ENCODE measurements around the gene PHLDA2.

PHLDA2 gene

DNA sequence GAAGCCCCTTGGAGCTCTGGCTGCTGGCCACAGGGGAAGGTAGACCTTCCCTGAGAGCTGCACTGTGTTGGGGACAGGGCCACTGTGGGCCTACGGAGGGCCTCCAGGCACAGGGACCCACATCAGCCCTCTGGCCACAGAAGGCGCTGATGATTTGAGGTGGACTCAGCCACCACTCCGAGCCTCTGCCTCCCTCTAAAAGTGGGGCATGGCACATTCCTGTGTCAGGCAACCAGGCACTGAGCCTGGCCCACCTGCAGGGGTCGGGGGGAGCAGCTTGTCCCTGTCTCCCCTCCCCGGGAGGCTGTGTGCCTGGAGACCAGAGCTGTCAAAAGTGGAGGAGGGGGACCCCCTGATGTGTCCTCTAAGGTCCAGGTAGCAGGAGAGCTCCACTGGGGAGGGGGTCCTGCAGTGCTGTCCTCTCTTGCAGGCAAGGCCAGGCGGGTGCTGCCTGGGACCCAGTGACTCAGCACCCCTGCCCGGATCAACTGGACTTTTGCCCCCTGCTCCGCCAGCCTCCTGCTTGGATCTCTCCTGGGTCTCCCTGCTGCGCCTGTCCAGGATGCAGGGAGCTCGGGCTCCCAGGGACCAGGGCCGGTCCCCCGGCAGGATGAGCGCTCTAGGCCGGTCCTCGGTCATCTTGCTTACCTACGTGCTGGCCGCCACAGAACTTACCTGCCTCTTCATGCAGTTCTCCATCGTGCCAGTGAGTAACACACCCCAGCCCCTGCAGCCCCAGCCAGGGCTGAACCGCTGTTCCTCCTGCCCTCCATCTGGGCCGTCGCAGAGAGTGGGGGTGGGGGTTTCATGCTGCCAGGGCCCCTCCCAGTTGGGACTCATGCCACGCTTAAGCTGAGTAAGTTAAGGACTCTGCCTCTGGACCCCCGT lies 26.2 kb downstream of the PHLDA2 start:
- DNase-seq (ENCODE audit: low read depth, low spot score), result no peak
- peak overlapping the region; percentile 70 for H3K4me3 ChIP-seq (ENCODE audit: low read length)

DNA sequence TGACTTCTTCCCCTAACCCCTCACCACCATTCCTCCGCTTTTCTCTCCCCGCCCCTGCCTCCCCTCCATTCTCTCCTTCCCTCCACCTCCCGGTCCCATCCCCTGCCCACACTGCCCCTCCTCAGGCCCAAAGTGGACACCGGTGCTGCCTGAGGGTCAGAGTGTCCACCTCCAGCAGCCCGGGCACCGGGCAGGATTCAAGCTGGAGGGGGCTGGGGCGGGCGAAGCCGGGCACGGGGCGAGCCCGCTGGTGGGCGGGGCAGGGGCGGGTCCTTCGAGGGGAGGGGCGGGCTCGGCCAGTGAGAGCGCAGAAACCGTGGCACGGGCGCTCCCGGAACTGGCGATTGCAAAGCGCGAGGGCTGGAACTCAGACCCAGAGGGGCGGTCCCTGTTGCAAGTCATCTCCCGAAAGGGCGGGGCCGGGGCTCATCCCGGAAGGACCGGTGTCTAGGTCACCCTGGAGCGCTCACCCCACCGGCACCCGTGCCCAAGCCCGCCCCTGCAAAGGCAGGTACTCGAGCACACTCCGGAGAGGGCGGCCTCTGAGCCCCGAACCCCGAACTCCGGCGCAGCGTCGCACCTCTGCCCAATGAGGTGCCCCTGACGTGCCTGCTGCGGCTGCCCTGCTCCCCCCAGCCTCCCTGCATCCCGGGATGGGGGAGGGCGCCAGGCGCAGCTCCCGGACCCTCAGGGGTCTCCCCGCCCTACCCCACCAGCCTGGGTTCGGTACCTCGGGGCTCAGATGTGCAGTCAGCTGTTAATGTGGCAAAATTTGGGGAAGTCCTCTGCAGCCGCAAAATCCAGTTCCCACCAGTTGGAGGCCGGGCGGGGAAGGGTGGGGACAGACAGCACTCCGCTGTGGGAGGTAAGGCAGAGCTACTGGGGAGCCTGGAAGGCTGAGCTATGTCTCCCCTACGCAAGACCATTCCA lies 27.1 kb downstream of the PHLDA2 start:
- peak overlapping the region; percentile 70 for H3K4me3 ChIP-seq (ENCODE audit: low read length)
- peak; percentile 87 for DNase-seq (ENCODE audit: low read depth, low spot score)

DNA sequence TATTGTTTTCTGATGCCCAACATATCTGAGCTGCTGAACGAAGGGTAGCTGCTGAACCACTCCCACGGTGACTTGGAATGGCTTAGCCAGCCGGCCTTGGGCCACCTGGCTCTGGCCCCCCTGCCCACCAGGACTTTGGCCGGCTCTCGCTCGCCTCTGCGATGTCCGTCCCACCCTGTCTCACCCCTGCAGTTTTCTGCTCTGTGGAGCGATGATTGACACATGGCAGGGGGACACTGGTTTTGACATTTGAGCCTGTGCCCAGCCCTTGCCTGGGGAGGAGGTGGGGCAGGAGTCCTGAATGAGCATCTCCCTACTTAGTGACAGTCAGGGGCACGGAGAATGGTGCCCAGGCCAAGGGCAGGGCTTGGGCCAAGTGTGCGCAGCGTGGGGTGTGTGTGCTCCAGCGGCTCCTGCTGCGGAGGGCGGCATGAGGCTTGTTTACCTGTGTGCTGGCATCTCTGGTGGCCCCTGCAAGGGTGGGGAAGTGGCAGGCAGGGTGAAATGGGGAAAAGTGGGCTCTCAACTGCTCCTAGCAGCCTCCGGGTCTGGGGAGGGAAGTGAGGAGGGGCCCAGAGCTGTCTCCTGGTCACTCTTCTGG lies 27.9 kb downstream of the PHLDA2 start:
- peak overlapping the region; percentile 70 for H3K4me3 ChIP-seq (ENCODE audit: low read length)
- no peak for DNase-seq (ENCODE audit: low read depth, low spot score)

DNA sequence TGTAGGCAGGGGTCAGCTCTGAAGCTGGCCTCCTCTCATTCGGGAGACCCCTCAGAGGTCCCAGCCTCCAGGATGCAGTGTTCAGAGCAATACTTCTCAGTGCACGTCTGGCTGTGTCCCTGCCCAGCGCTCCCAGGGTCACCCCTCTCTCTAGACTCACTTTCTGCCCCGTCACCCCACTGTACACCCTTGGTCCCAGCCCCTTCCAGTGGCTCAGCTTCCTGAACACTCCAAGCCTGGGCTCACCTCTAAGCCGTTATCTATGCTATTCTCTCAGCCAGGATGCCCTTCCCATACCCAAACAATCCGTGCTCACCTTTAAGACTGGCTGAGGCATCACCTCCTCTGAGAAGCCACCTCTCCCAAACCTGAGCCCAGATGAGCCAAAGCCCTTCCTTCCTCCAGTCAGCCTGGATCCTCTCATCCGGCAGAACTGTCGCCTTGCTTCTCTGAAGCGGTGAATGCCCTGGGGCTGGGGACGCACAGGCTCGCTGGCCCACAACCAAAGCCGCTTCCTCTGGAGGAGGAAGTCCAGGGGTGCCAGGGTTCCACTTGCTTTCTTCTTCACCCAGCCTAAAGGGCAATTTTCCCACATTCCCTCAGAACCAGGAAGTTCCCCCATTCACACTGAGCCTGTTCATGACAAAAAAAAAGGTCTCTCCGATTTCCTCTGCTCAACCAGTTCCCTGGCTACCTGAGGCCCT lies 30.0 kb downstream of the PHLDA2 start:
- H3K4me3 ChIP-seq (ENCODE audit: low read length), result no peak overlapping the region
- DNase-seq (ENCODE audit: low read depth, low spot score), result no peak

DNA sequence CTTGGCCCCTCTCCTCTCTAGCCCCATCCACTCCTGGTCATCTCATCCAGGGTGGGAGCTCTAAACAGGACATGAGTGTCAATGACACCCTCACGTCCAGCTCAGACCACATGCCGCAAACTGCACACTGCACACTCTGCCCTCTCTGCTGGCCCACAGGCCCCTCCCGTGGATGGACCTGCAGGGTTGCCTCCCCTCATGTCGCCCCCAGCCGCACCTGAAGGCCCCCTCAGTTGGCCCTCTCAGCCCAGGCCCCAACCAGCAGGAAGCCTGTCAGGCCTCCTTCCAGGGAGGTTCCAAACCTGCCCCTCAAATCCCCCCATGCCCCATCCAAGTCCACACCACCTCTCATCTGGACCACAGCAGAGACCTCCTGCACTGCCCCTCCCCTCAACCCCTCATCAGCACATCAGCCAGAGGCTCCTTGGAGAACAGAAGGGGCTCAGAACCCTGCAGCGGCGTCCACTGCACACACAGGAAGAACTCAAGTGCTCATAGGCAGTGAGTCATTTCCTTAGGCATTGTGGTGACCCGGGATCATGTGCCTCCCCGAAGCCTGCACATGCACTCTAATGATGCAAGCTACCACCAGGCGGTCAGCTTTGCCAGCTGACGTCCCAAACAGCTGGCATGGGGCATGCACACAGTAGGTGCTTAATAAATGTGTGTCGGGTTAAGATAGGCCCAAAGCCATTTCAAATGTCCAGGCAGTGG lies 30.7 kb downstream of the PHLDA2 start:
- no peak for DNase-seq (ENCODE audit: low read depth, low spot score)
- no peak overlapping the region for H3K4me3 ChIP-seq (ENCODE audit: low read length)

DNA sequence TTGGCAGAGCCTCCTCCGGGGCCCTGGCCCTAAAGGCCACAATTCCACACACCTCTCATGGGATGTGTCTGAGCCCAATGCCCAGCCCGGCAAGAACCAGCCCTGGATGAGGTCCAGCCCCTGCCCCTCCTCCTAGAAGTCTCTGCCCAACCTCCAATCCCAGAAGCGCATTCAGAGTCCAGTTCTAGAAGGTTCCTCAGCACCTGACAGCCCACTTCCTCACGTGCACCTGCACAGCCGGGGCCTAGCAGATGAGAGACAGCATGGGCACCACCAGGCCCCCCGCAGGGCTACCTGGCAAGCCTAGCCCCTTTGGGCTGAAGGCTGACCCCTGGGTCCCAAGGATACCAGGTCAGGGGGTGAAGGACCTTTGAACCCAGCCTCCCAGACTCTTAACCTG lies 32.2 kb downstream of the PHLDA2 start:
- no peak overlapping the region for H3K4me3 ChIP-seq (ENCODE audit: low read length)
- DNase-seq (ENCODE audit: low read depth, low spot score), result no peak

DNA sequence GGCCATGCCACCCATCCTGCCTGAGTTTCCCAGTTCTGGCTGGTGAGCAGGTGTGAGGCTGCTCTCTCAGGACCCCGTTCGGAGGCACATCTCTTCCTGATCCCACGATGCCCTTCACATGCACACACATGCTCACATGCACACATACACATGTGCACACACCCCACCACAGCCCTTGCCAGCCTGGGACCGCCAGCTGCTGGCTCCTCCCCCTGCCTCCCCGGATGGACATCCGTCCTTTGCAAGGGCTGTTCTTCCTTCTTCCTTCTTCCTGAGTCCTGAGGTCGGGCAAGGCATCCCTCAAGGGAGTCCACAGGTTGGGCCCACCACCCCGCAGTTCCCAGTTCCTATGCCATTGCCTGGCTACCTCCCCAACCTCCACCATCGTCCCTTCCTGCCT lies 33.2 kb downstream of the PHLDA2 start:
- no peak overlapping the region for H3K4me3 ChIP-seq (ENCODE audit: low read length)
- DNase-seq (ENCODE audit: low read depth, low spot score), result no peak

DNA sequence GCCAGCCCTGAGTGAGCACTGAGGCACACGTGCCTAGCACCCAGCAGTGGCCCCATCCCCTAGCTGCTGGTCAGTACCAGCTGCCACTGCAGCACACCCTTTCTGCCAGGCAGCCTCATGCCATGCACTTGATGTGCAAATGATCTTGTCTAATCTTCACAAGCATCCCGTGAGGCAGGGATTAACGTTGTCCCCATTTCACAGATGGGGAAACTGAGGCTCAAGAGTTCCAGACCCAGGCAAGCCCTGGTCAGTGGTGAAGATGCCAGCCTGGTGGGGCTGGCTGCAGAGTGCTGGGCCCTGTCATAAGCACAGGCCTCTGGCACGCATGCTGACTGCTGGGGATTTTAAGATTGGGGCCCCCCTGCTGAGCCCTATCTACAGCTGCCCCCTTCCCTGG lies 35.3 kb downstream of the PHLDA2 start:
- H3K4me3 ChIP-seq (ENCODE audit: low read length), result no peak overlapping the region

DNA sequence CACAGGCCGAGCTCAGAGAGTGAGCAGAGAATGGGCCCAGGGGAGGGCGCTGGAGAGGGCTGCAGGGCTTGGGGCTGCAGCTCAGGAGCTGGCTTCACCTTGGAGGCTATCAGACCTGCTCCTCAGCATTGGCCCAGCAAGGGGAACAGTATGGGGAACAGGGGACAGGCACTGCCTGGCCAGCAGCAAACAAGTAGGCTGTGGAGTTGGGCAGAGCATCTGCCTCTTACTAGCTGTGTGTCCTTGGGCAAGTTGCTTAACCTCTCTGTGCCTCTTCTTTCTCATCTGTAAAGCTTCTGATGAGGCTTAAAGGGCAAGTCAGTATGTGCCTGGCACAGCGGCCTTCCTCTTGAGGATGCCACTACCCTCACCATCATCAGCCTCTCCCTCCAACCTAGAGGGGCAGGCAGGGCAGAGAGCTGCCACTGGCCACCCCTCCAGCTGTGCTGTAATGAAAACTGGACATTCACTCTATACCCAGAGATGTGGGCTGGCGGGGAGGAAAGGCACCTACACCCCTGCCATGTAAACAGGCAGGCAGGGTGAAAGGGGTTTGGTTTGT lies 36.2 kb downstream of the PHLDA2 start:
- peak; percentile 23 for DNase-seq (ENCODE audit: low read depth, low spot score)
- peak overlapping the region; percentile 80 for H3K4me3 ChIP-seq (ENCODE audit: low read length)

More for the DNA sequence above, 35.3 kb downstream of the PHLDA2 start:
- no peak for DNase-seq (ENCODE audit: low read depth, low spot score)

DNA sequence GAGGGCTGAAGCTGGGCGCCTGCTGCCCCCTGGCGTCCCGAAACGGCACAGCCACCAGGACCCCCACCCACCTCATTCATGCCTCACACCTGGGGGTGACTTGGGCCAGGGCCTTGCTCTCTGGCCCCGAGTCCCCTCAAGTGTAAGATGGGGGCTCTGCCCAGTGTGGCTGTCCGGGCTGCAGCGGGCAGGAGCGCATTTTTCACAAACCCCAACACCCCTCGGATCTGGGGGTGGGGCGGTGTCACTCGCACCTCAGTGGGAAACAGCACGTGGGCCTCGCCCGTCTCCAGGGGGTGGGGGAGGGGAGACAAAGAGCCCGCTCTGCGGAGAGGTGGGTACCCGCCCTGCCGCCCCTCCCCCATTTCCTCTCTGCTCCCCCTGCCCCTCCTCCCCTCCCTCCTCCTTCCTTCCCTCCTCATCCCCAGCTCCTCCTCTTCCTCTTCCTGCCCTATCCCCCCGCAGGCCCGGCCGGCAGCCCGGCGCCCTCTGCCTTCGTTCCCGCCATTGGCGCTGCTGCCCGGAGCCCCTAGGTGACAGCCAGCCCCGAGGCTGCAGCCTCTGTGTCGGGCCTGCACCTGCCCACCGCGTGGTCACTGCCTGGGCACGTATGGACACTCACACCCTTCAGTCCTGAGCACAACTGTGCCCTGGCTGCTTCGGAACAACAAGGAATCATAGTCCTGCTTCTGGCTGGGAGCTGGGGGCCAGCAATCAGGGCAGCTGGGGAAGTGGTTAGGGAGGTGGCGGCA lies 36.8 kb downstream of the PHLDA2 start:
- peak; percentile 88 for DNase-seq (ENCODE audit: low read depth, low spot score)
- H3K4me3 ChIP-seq (ENCODE audit: low read length), result peak overlapping the region; percentile 80

DNA sequence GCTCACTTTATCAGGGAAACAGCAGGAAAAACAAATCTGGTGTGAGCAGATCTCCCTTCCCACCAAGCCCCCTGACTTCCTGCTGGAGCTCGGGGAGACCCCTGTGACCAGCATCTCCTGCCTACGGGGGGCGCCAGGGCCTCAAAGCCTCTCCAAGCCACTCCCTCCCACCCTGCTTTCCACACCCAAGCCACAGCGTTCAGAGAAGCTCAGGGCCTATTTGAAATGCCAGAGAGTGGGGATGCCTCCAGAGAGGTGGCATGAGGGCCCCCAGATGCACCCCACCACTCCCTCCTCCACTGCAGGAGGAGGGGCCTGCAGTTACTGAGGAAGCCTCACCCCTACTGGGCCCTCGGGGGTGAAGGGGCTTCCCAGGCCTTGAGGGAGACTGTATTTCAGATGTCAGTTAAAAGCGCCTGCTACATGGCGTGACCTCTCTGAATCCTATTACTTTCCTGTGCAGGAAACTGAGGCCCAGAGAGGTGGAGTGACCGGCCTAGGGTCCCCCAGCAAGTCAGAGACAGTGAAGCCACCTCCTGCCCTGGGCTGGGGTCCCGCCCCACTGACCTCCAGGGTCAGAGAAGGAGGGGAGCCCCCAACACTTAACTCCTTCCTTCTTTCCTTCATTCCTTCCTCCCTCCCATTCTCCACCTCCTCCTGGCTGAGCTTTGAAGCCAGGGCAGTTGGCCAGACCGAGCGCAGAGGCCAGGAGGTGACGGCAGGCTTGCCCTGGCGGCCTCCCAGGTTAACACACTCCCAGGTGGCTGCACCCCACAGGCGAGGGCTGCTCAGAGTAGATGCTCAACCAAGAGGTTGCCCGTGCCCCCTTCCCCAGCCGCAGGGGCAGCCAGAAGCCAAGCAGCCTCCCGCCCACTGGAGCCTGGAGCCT lies 37.6 kb downstream of the PHLDA2 start:
- DNase-seq (ENCODE audit: low read depth, low spot score), result peak; percentile 41
- H3K4me3 ChIP-seq (ENCODE audit: low read length), result peak overlapping the region; percentile 80

DNA sequence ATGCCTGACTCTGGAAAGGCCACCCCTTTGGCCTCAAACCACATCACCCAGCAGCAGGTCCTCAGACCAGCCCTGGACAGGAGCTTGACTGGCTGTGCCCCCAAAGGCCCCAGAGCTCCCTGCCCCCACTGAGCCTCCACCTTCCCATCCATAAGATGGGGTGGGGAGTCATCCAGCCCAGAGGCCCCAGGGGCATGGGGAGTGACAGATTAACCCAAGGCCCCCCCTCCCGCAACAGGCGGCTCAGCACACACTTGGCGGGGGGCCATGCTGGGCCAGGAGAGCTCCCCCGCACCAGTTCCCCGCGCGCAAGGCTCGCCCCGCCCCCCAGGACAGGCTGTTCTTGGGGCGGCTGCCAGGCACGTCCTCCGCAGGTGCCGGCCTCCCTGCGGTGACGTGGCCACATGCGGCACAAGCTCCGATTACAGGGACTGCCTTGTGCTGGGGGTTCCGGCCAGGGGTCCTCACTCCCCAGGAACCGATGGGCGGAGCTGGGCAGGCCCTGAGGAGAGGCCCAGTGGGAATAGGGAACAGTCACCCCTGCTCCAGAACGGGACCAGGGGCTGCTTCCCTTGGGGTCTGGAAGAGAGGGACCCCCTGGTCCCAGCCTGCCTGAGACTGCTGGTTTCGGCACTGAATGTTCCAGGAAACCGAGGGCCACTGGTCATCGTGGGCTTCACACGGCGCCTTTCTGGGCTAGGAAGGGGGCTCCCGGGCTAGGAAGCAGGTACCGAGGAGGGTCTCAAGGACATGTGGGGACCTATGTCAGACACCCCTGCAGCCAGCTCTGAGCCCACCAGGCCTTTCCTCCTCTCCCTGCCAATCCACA lies 38.5 kb downstream of the PHLDA2 start:
- no peak for DNase-seq (ENCODE audit: low read depth, low spot score)
- no peak overlapping the region for H3K4me3 ChIP-seq (ENCODE audit: low read length)

DNA sequence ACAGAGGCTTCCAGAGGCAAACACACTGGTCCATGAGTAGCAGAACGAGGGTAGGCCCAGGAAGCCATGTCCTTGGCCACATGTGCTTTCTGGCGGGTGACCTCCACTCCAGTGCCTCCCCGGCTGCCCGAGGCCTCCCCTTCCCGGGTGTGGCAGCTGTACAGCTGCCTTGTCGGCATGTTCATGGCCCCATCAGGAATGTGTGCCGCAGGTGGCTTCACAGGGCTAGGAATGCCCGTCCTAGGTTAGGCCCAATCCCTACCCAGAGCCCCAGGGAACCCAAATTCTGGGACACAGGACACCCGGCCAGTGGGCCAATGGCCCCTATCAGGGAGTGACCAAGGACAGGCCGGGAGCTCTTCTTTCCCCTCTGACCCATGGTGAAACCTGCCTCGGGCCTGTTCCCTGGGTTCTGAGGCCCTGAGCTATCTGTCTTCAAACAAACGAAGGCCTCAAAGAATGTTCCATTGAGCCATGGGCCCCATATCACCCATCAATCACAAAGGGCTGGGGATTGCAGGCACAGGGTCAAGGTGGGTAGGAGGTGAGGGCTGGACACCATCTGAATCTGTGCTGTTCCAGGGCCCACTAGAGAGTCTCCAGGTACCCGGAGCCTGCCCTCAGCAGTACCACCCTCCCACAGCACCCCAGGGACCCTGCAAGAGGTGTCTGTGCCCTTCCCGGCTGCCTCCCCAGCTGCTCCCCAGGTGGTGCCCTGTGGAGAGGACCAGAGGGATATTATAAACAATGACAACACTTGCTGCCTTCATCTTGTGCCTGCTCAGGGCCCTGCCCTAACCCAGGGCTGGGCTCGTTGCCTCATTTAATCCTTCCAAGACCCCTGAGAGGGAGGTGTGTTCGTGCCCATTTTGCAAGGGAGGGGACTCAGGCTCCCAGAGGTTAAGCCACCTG lies 39.6 kb downstream of the PHLDA2 start:
- no peak overlapping the region for H3K4me3 ChIP-seq (ENCODE audit: low read length)
- DNase-seq (ENCODE audit: low read depth, low spot score), result no peak

DNA sequence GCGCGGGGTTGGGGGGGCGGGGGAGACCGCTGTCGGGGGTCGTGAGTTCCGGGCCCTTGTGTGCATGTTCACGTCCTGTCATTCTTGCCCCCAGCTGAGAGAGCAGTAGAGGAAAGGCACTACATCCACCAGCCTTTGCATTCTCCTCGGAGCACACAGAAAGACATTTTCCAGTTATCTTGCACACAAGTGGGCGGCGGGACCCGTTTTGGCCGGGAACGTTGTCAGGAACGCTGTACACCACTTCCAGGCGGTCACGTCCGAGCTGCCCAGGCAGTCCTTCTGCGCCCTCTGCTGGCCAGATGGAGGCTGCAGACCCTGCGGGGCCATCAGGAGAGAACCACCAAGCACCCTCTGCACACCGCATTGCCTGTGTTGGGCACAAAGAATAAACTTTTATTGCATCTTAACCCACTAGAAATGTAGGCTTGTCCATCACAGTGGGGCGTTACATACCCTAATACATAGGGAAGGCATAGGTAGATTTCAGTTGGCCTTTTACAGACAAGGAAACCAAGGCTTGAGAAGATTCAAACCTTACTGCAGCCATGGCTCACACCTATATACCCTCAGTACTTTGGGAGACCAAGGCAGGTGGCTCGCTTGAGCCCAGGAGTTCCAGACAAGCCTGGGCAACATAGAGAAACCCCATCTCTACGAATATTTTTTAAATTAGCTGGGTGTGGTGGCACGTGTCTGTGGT lies 40.8 kb downstream of the PHLDA2 start:
- H3K4me3 ChIP-seq (ENCODE audit: low read length), result peak overlapping the region; percentile 11; the same call in 1 of the 2 replicates
- peak; percentile 60 for DNase-seq (ENCODE audit: low read depth, low spot score)

Measured in Jurkat, Clone E6-1 (cell line).